GM19324 (cell line): Measurements from ENCODE around the gene ADAM20.
"Not testable (repeated sequence)": the region's sequence is repeated elsewhere in the genome, so short reads cannot be mapped to it uniquely, and the experiment has no call there.

ENCODE experiments used
- ATAC-seq: cut with Tn5 transposase; IDR thresholded peaks from one replicate; pipeline ENCODE4 v1.9.1; 2021; ENCODE audit warnings: mild to moderate bottlenecking, moderate library complexity; ENCODE audit not compliant: unreplicated experiment, low FRiP score

The ADAM20 gene

DNA sequence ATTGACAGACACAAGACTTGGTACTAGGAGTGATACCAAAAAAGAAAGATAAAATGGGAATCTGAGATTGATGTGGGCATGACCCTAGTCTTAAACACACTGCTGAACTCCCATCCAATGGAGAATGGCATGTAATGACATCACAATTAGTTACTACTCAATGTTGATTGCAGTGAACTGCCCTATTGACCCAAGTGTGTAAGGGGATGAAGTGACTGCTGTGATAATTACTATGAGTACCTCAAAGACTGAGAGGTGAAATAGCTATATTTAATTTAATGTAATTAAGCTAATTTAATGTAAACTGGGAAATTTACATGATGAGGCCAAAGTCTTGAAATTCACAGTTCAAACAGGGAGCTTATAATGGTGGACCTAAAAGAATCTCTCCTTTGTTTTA is at the start of gene ADAM20:
ADAM20 (minus strand) TSS at position 101 of the 400 bp plus-strand sequence. CDS start 10,247 bp downstream, outside the sequence.
- no peak for ATAC-seq

DNA sequence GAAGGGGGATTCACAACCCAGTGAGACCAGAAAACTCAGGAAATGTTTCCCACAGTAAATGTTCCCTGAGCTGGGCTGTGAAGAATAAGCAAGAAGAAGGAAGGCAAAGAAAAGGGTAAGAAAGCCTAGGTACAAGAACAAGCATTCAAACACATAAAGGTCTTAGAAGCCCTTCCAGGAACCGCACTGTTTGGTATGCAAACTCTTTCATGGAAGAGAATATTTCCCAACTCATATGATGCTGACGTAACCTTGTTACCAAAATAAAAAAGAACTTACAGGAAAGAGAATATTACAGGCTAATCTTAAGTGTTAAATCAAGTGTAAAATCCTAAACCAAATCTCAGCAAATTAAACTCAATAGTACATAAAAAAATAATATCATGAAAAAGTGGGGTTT is 42.1 kb upstream of the ADAM20 start:
- no peak for ATAC-seq

DNA sequence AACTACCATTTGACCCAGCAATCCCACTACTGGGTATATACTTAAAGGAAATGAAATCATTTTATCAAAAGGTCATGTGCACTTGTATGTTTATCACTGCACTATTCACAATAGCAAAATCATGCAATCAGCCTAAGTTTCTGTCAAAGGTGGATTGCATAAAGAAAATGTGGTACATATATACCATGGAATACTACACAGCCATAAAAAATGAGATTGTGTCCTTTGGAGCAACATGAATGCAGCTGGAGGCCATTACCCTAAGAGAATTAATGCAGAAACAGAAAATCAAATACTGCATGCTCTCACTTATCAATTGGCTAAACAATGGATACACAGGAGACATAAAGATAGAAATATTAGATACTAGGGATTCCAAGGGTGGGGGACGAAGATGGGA is 38.2 kb upstream of the ADAM20 start:
- no peak for ATAC-seq

DNA sequence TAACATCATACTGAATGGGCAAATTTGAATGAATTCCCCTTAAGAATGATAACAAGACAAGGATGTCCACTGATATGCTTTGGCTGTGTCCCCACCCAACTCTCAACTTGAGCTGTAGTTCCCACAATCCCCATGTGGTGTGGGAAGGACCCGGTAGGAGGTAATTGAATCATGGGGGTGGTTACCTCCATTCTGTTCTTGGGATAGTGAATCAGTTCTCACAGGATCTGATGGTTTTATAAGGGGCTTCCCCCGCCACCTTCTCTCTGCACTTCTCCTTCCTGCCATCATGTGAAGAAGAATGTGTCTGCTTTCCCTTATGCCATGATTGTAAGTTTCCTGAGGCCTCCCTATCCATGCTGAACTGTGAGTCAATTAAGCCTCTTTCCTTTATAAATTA is 36.3 kb upstream of the ADAM20 start:
- no peak for ATAC-seq

GRCh38 chr14:70567791-70568190 is 33.0 kb upstream of the ADAM20 start:
- ATAC-seq = no peak

DNA sequence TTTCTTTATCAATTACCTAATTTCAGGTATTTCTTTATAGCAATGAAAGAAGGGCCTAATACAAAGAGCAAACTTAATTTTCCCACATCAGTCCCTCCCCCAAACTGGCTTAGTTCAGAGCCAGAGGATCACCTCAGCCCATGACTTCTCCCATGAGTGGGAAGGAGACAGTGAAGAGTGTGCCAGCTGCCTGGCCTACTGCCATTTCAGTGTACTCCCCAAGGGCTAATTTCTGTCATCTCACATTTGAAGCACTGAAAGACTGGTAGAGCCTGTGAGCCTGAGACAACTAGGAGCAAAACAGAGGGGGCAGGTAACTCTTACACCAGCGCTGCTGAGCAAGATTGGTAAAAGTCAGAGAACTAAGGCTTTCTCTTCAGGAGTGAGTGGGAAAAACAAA is 29.1 kb upstream of the ADAM20 start:
- no peak for ATAC-seq

DNA sequence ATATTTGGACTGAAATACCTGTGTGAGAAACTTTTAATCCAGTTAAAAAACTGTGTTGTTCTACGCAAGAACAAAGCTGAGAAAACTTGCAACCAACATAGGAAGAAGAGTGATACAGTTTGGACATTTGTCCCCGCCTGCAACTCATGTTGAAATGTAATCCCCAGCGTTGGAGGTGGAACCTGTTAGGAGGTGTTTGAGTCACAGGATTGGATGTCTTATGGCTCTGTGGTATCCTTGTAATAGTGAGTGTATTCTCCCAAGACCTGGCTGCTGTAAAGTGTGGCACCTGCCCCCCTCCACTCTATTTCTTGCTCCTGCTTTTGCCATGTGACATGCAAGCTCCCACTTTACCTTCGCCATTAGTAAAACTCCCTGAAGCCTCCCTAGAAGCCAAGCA is 28.6 kb upstream of the ADAM20 start:
- no peak for ATAC-seq

DNA sequence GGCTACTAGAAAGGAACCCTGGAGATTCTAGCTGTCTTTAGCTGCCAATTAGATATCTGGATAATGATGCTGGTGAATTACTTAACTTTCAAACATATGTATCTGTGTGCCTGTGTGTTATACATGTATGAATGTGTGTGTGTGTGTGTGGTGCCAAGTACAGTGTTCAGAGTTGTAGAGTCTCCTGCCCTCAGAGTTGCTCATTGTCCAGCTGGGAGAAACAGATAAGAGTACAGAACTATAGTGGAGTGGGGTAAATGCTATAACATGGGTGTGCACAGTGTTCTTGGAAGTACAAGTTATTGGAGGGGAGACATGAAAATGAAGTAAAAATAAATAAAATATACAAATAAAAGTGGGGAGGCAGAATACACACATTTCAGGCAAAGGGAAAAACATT is 23.6 kb upstream of the ADAM20 start:
- no peak for ATAC-seq

DNA sequence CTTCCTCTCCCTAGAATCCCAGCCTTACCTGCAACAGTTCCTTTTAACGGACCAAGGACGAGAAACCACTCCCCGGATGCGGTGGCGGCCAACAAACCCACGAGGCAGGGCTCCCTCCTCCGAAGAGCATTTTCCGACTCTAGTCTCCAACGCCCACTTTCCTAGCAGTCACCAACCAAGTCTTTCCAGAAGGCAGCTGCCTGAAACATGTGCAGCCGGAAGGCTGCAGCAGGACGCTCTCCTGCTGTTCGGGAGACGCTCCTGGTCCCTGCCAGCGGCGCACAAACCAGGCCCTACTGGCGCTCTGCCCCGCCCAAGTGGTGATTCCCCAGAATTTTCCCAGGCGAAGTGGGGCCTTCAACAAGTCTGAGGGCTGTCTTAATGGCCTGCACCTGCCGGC is 21.1 kb upstream of the ADAM20 start:
- no peak for ATAC-seq

GRCh38 chr14:70538087-70538486 is 3.3 kb upstream of the ADAM20 start:
- ATAC-seq = no peak

DNA sequence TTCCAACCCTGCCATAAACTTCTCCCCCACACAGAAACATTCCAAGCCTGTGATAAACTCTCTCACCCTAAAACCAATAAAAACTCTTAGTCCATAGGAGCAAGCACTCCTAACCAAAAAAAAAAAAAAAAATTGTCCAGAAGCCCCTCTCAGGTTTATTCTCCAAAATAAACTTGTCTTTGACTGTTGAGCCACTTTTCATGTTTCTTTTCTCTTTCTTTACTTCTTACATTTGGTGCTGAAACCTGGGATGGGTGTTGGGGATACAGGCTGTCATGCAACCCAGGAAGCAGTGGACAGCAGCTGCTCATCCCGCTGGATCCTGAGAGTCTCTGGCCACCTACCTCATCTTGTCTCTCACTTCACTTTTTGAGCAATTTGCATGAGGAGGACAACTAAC is 2.0 kb upstream of the ADAM20 start:
- no peak for ATAC-seq

GRCh38 chr14:70530417-70530816 is 4.4 kb downstream of the ADAM20 start:
- ATAC-seq = no peak

DNA sequence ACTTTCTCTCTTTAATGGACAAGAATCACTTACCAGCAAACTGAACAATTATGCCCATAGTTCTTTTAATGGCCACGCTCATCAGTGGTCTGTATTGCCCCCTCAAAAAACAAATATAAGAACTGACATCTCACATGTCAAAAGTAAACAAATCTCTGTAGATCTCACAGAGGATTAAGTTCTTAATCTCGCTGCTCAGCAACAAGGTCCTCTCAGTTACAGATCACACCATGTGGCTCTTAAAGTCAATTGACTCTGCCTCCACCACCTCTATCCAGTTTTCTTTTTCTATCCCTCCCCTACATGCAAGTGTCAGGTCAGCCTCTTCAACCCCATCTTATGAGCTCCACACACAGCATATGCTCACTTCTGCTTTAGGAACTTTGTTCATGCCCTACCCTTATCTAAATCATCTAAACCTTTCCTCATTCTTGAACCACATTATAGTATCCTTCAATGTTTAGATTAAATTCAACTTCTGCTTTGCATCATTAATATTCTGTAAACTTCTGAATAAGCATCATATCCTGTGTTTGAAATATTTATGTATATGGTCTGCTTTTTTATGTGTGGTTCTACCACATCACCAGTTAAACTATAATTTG is 7.2 kb downstream of the ADAM20 start:
- ATAC-seq = no peak

DNA sequence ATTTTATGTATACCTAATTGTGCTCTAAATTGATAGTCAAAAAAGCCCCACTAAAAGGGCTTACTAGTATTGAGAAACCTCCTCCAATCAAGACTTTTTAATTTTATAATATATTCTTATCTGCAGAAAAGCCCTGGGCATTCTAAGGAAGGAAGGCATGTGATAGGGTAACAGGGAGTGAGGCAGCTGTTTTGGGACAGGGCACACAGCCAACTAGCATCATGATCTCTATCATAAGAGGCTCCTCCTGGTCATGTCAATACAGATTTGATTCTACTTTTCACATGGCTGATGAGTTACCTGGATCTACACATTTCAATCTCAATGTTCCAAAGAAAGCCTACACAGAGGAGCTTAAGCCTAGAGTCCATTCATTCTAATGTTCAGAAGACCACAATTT is 9.1 kb downstream of the ADAM20 start:
- ATAC-seq = no peak

DNA sequence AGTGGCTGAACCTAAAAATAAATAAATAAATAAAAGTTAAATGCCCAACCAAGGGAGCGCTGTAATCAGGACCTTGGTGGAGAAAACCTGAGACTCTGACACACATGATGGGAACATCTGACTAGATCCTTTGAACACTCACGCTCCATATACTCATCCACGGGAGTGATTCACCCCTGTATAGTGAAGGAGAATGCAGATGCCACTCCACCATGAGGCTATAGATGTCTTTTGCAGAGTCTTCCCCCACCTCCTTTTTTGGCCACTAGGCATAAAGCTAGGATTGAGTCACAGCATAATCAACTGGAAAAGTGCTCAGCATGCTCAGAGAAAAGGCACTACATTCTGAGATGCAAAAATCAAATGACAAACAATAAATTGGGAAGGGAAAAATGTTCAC is 19.0 kb downstream of the ADAM20 start:
- ATAC-seq = no peak

GRCh38 chr14:70514168-70515069 is 20.4 kb downstream of the ADAM20 start:
- ATAC-seq = no peak

- ATAC-seq = no peak
Measured at GRCh38 chr14:70498191-70498590, 36.6 kb downstream of the ADAM20 start.

DNA sequence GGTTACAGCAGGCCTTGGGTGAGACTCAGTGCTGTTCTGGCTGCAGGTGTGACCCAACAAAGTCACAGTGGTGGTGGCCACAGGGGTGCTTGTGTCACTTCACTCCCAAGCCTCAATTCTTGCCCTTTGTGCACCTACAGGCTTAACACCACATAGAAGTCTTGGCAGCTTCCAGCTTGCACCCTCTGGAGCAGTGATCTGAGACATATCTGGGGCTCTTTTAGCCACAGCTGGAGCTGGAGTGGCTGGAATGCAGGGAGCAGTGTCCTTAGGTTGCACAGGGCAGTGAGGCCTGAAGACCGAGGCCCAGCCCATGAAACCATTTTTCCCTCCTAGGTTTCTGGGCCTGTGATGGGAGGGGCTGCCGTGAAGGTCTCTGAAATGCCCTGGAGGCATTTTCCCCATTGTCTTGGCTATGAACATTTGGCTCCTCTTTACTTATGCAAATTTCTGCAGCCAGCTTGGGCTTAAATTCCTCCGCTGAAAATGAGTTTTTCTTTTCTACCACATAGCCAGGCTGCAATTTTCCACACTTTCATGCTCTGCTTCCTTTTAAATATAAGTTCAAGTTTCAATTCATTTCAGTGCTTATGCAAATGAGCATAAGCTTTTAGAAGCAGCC is 45.1 kb downstream of the ADAM20 start:
- ATAC-seq = no peak

DNA sequence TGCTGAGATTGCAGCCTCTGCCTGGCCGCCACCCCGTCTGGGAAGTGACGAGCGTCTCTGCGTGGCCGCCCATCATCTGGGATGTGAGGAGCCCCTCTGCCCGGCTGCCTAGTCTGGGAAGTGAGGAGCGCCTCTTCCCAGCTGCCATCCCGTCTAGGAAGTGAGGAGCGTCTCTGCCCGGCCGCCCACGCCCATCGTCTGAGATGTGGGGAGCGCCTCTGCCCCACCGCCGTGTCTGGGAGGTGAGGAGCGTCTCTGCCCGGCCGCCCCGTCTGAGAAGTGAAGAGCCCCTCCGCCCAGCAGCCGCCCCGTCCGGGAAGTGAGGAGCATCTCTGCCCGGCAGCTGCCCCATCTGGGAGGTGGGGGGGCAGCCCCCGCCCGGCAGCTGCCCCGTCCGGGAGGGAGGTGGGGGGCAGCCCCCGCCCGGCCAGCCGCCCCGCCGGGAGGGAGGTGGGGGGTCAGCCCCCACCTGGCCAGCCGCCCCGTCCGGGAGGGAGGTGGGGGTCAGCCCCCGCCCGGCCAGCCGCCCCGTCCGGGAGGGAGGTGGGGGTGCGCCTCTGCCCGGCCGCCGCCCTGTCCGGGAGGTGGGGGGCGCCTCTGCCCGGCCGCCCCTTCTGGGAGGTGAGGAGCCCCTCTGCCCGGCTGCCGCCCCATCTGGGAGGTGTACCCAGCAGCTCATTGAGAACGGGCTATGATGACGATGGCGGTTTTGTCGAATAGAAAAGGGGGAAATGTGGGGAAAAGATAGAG is 57.3 kb downstream of the ADAM20 start:
- ATAC-seq = not testable (repeated sequence)

DNA sequence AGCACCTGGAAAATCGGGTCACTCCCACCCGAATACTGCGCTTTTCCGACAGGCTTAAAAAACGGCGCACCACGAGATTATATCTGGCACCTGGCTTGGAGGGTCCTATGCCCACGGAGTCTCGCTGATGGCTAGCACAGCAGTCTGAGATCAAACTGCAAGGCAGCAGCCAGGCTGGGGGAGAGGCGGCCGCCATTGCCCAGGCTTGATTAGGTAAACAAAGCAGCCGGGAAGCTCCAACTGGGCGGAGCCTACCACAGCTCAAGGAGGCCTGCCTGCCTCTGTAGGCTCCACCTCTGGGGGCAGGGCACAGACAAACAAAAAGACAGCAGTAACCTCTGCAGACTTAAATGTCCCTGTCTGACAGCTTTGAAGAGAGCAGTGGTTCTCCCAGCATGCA is 59.3 kb downstream of the ADAM20 start:
- ATAC-seq = not testable (repeated sequence)

GRCh38 chr14:70473825-70474224 is 61.0 kb downstream of the ADAM20 start:
- no peak for ATAC-seq
